NOMO-1 treated with DMSO at 0.1 percent for 48 hours (cell line): ENCODE data around the gene DEDD2.

Experiments
- DNase-seq: peaks from one replicate; lab custom pipeline; 2025; ENCODE audit not compliant: unreplicated experiment; lab: John Stamatoyannopoulos, UW

Gene DEDD2

GRCh38 chr19:42149447-42150202, 67.9 kb downstream of the DEDD2 start:
- no peak for DNase-seq
